HL-60 (cell line): ENCODE data around the gene PPM1E.
"Not testable (repeated sequence)": the region's sequence is repeated elsewhere in the genome, so short reads cannot be mapped to it uniquely, and the experiment has no call there.

Source experiments
- DNase-seq, 2 experiments: peaks; one replicate each; pipeline ENCODE4 v3.0.0-alpha.2; 2010 to 2020; ENCODE audit warnings: low read depth in 1 of 2, low spot score in 1 of 2
- H3K27ac ChIP-seq: fragments of 250-450 bp; sonication (Bioruptor Pico); replicated peaks from 2 replicates; pipeline ENCODE4 v1.5.1; 2020; ENCODE audit warnings: mild to moderate bottlenecking, moderate library complexity
- H3K27me3 ChIP-seq: fragments of 250-450 bp; sonication (Bioruptor Pico); 2 replicates; pipeline ENCODE4 v1.5.1; 2021; ENCODE audit warnings: mild to moderate bottlenecking, moderate library complexity; ENCODE audit not compliant: insufficient read depth, poor library complexity, severe bottlenecking
- H3K4me3 ChIP-seq: replicated peaks from 2 replicates; pipeline ENCODE4 v1.5.1; 2011; ENCODE audit warnings: mild to moderate bottlenecking, control low read depth, low read length; ENCODE audit not compliant: insufficient read depth
- GABPA ChIP-seq: IDR thresholded peaks from 2 replicates; pipeline ENCODE4 v1.6.1; 2012; ENCODE audit warnings: low read depth
- POLR2AphosphoS5 ChIP-seq: IDR thresholded peaks from 2 replicates; pipeline ENCODE4 v1.6.1; 2012; ENCODE audit warnings: low read depth
- REST ChIP-seq: IDR thresholded peaks from 2 replicates; pipeline ENCODE4 v1.6.1; 2012; ENCODE audit warnings: low read depth; ENCODE audit not compliant: insufficient replicate concordance
- SPI1 ChIP-seq: IDR thresholded peaks from 2 replicates; pipeline ENCODE4 v1.6.1; 2012; ENCODE audit warnings: low read depth, mild to moderate bottlenecking, borderline replicate concordance
- TF ChIP-seq, protein P1 (sequence below): IDR thresholded peaks from one replicate; pipeline ENCODE4 v1.5.1; 2011; ENCODE audit warnings: low read length, control low read depth, inconsistent platforms; ENCODE audit not compliant: insufficient read depth

Gene PPM1E

GRCh38 chr17:58832514-58832913, 76.9 kb downstream of the PPM1E start:
- H3K4me3 ChIP-seq = no peak overlapping the region
- no peak overlapping the region for H3K27ac ChIP-seq
- no peak for DNase-seq
- H3K27me3 ChIP-seq = no peaks in the 10 kb centered on the region
- no peak for TF ChIP-seq SPI1
- no peak for TF ChIP-seq REST
- TF ChIP-seq, protein P1, sequence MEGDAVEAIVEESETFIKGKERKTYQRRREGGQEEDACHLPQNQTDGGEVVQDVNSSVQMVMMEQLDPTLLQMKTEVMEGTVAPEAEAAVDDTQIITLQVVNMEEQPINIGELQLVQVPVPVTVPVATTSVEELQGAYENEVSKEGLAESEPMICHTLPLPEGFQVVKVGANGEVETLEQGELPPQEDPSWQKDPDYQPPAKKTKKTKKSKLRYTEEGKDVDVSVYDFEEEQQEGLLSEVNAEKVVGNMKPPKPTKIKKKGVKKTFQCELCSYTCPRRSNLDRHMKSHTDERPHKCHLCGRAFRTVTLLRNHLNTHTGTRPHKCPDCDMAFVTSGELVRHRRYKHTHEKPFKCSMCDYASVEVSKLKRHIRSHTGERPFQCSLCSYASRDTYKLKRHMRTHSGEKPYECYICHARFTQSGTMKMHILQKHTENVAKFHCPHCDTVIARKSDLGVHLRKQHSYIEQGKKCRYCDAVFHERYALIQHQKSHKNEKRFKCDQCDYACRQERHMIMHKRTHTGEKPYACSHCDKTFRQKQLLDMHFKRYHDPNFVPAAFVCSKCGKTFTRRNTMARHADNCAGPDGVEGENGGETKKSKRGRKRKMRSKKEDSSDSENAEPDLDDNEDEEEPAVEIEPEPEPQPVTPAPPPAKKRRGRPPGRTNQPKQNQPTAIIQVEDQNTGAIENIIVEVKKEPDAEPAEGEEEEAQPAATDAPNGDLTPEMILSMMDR = no peak
- TF ChIP-seq GABPA = no peak
- TF ChIP-seq POLR2AphosphoS5 = no peak

GRCh38 chr17:58837699-58838098, 82.0 kb downstream of the PPM1E start:
- DNase-seq = no peak
- no peak overlapping the region for H3K27ac ChIP-seq
- TF ChIP-seq GABPA (no peak), POLR2AphosphoS5 (no peak), REST (no peak), SPI1 (no peak)
- TF ChIP-seq, protein P1 = no peak
- H3K27me3 ChIP-seq = peaks cover 2% of the 10 kb centered on the region
- no peak overlapping the region for H3K4me3 ChIP-seq

DNA sequence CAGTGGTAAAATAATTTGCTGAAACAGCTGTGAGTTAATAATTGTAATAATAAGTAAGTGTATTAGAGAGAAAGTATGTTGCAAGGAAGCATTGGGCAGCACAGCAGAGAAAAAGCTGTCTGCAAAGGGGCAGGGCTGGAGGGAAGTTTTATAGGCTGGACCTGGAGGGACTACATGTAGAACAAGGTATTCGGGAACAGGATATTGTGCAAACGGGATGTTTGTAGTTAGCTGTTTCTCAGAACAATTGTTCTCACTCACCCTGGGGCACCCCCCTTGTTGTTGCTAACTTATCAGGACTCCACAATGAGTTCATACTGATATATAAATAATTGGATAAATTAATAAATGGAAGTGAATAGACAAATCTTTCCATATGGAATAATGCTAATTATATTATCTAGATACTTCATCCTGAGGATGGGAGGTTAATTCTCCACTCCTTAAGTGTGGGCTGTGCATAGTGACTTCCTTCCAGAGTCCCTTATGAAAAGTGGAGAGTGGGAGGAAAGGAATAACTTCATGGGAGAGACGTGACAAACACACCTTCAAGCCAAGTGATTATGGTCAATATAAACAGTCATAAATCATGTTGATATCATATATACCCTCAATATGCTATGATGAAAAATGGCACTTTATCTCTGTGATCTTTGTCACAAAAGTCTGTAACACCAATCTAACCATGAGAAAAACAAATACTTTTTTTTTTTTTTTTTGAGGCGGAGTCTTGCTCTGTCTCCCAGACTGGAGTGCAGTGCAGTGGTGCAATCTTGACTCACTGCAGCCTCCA, 85.4 kb downstream of the PPM1E start:
- DNase-seq = no peak
- H3K27me3 ChIP-seq = peaks cover 2% of the 10 kb centered on the region
- no peak overlapping the region for H3K27ac ChIP-seq
- TF ChIP-seq, protein P1 = no peak
- TF ChIP-seq REST (no peak), SPI1 (no peak), GABPA (no peak), POLR2AphosphoS5 (no peak)
- no peak overlapping the region for H3K4me3 ChIP-seq

DNA sequence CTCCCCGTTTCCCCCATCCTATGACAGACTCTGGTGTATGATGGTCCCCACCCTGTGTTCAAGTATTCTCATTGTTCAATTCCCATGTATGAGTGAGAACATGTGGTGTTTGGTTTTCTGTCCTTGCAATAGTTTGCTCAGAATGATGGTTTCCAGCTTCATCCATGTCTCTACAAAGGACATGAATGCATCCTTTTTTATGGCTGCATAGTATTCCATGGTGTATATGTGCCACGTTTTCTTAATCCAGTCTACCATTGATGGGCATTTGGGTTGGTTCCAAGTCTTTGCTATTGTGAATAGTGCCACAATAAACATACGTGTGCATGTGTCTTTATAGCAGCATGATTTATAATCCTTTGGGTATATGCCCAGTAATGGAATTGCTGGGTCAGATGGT, 90.8 kb downstream of the PPM1E start:
- not testable (repeated sequence) for H3K27me3 ChIP-seq, DNase-seq, H3K27ac ChIP-seq, H3K4me3 ChIP-seq

DNA sequence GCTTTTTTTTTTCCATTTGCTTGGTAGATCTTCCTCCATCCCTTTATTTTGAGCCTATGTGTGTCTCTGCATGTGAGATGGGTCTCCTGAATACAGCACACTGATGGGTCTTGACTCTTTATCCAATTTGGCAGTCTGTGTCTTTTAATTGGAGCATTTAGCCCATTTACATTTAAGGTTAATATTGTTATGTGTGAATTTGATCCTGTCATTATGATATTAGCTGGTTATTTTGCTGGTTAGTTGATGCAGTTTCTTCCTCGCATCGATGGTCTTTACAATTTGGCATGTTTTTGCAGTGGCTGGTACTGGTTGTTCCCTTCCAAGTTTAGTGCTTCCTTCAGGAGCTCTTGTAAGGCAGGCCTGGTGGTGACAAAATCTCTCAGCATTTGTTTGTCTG, 94.5 kb downstream of the PPM1E start:
- DNase-seq, H3K4me3 ChIP-seq, H3K27me3 ChIP-seq, H3K27ac ChIP-seq: not testable (repeated sequence)
